Loucy (cell line): Measurements from ENCODE around the gene ARHGAP31.

Source experiments
- CTCF ChIP-seq: fragments of 200-600 bp; sonication (generic); conservative IDR thresholded peaks from 2 replicates; pipeline ENCODE4 v1.5.1; 2014; ENCODE audit warnings: mild to moderate bottlenecking, antibody characterized with exemption, low read length
- EZH2phosphoT487 ChIP-seq: fragments of 200-600 bp; IDR thresholded peaks from 2 replicates; pipeline ENCODE4 v1.6.1; 2018; ENCODE audit warnings: antibody characterized with exemption, mild to moderate bottlenecking, moderate library complexity, borderline replicate concordance

DNA sequence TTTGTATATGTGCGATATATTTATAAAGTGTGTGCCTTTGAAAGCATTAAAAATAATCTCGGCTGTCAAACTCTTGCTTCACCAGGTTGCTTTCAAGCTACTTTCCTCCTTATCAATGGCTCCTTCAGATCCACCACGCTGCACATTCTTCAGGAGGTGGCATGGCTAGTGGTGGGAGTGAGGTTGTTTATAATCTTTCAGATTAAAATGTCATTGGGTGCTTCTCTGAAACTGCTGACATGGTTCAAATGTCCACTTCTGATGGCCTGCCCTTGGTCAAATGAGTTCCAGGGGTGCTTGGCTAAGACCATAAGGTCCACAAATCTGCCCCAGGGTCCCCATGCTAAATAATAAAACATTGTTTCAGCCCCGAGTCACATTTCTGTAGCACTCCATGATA is 36.7 kb downstream of the ARHGAP31 start:
- no peak for TF ChIP-seq CTCF
- no peak for TF ChIP-seq EZH2phosphoT487
